ENCODE results near the gene EQTN. TPM values are rescaled to one million over a fixed set of nuclear protein-coding genes. Genes with fewer than 3 reads are reported as not detected.
A peak's percentile ranks its signal among the peaks of the same experiment; 100 is the strongest.
"Not testable (repeated sequence)": the region's sequence is repeated elsewhere in the genome, so short reads cannot be mapped to it uniquely, and the experiment has no call there.

EQTN gene
- polyA plus RNA-seq, 3 donors: 0.31 to 0.77 TPM; not detected in 1

DNA sequence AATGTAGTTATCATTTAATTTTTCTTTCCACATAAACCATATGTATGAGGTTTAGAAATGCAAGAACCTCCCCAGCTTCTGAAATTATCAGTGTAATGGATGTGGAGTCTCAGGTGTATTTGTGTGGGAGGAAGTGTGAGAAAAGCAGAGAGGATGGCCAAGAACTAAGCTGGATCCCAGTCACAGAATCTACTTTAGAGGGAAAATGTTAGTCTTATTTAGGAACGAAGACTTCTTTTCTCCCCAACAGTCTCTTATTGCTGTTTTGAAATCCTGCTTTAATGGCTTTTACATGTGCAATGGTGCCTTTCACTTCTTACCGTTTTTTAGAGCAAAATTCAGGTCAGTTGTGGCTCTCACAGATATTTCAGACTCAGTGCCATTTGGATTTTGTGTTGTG, 3.0 kb downstream of the EQTN start:
- no peak for DNase-seq

DNA sequence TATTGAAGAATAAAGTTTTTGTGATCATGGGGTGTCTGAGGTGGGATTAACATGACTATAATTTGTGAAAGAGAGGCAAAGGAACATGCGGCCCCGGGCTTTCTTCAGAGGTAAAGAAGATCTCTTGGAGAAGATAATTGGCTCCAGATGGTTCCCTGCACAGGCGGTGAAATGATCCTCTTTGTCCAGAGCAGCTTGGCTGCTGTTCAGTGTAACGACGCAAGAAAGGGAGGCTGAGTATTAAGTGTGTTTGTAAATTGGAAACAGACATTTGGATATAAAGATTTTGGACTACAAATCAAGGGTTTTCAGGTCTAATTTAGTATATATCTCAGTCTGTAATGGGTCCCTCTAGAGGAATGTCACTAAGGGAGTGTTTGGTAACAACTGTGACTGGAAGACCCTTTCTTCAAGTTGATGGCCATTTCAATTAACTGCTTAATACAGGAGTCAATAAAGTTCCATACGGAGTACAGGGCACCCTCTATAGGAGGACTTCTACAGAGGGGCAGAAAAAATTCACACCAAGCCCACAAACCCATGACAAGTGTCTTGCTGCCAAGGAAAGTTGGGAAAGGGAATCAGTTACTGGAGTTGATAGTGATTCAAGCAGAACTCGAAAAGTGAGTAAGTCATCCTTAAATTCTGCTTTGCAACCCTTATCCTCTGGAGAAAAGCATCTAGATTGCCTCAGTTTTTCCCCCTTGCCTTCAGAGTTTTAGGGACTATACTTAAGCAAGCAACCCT, 4.1 kb downstream of the EQTN start:
- no peak for DNase-seq

DNA sequence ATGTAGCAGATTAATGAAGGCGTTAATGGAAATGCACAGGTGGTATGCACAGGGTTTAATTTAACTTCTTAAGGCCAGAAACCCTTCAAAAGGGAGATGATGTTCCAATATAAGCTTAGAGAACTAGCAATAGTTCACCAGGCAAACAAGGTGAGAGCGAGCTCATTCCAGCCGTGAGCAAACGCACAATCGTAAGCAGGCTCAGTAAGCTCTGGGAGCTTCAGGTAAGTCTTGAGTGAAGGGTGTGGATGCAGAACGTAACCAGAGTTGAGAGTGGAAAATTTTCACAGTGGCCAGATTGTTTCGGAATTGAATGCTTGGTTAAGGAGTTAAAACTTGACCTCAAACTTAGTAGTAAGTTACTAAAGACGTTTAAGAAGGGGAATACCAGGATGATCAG, 5.7 kb downstream of the EQTN start:
- DNase-seq: no peak

DNA sequence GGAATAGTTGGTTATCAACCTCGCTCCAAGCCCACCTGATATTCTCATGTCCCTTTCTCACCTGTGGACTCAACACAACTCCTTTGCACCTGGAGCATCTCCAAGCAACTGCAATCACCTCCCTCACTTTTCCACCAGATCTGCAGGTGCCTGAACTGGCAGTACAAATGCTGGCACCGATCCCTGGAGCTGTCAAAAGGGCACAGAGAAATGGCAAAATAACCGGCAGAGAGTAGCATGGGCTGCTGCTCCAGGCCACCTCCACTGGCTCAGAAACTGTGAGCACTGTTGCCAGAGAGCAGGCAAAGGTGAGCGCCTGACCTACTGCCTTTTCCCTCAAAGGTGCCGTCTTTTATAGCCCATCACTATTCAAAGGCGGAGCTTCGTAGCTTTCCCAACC, 14.7 kb downstream of the EQTN start:
- no peak for DNase-seq

DNA sequence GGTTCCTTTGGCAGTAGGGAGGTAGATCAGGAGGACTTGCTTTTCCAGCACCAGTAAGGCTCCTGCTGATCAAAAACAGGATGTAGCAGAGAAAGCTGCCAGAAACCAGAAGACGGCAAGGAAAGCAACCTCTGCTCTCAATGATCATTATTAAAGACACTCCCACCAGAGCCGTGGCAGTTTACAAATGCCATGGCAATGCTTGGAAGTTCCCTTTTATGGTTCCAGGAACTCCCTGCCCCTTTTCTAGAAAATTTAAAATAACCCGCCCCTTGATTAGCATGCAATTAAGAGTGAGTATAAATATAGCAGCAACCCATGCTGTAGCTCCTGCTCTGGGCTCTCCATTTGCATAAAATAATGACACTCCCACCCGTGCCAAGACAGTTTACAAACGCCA, 16.1 kb downstream of the EQTN start:
- no peak for DNase-seq

DNA sequence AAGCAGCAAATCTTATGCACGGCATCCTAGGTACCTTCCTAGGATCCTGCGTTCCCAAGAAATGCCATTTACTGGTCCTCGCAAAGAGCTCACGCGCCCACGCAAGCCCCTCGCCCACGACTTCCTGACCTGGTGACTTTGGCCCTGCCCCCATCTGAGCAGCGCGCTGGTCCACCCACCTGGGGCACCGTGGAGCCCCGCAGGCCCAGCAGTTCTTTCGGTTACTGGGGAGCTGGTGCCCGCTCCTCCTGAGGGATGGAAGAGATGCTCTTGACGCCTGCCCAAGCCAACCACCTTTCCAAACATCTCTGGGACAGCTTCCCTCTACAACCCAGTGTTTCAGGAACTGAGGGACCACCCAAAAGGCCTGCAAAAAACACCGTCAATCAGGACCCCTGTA, 16.7 kb downstream of the EQTN start:
- no peak for DNase-seq

DNA sequence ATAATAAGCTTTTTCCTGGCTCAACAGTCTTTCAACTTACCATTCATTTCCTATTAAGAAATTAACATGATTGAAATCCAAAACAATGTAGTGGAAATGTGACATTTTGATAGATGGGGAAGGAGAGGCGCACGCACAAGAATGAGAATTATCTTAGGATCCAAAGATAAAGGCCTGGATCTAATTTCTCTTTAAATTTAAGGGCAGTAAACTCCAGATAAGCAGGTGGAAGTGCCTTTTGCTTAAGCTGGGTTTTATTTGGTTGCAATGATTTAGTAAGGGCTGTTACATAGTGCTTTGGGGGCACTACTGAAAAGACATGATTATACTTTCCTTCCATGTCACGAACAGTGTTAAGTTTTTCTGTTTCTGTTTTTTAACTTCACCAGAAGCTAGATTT, 17.3 kb downstream of the EQTN start:
- DNase-seq: no peak

DNA sequence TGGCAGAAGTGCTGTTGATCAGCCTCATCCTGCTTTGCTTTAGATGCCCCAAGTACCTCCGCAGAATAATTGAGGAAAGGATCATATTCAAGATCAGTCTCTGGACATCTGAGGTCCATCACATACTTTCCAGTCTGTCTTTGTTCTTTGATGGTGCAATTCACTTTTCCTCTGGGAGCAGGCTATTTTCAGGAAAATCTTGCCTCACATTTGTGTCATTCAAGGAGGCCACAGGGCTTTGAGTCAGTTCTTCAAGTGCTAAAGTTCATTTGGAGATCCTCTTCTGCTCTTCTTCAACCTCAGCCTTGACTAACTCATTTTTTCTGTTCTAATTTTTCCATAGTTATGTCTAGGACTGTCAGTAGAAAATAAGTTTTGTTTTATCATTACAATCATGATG, 18.6 kb downstream of the EQTN start:
- no peak for DNase-seq

DNA sequence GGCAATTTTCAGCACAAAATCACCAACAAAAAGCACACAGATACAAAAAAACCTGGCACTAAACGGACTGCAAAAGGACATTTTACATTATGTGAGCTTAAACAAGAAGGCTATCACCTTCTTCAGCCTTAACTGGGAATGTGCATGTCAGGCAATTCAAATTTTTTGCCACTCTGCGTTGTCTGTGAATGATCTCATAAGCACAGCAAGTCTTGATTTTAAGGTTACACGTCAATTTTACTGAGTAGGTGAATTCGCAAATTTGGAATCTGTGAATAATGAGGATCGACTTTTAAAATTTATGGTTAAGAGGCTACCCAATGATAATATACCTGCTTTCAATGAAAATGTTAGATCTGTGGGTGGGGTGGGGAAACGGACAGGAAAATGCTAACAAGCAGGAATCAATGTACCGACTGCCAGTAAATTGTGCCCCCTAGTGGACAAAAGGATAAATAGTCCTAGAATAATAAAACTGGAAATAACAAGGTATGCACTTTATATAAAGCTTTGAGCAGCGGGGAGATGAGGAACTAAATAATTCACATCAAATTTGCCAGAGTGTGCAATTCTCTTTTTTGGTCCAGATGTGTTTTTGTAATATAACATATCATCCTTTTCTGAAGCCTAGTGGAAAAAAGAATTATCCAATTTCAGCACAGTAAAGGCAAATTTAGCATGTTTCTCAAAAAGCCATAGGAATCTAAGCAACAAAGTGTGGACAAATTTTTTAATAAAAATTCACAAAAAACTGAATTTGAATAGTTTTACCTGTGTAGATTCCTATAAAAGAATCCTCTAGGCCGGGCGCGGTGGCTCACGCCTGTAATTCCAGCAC, 20.5 kb downstream of the EQTN start:
- DNase-seq: peak; percentile 65

DNA sequence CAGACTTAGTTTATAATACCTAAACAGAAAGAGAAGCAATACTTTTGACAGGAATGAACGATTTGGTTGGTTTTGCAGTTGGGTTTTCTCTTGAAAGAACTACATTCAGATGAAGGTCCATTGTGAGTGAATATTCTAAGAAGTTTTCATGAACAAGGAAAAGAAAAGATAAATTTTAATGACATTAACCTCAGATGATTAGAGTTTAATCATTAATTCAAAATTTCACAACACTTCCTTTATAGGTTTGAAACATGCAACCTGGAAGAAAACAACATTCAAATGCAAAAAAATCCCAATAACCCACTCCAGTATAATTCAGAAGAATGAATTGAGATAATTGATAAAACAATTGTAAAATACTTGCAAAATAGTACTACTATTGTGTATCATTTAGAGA, 23.8 kb downstream of the EQTN start:
- DNase-seq: no peak

DNA sequence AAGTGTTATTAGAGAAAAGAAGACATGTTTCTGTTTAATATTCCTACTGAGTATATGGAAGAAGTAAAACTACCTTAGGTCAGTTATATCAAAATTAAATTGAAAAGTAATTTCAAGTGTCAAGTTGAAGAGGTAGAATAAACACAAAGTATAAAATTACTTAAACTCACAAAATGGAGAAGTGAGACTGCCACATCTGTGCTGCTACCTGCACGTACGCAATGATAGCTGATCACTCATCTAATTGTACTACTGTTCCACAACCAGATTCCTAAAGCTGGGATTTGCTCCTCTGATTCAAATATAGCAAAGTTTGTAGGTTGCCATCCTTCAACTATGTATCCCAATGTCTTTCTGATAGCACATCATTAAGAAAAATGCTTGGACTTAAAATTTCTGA, 24.8 kb downstream of the EQTN start:
- DNase-seq: no peak

DNA sequence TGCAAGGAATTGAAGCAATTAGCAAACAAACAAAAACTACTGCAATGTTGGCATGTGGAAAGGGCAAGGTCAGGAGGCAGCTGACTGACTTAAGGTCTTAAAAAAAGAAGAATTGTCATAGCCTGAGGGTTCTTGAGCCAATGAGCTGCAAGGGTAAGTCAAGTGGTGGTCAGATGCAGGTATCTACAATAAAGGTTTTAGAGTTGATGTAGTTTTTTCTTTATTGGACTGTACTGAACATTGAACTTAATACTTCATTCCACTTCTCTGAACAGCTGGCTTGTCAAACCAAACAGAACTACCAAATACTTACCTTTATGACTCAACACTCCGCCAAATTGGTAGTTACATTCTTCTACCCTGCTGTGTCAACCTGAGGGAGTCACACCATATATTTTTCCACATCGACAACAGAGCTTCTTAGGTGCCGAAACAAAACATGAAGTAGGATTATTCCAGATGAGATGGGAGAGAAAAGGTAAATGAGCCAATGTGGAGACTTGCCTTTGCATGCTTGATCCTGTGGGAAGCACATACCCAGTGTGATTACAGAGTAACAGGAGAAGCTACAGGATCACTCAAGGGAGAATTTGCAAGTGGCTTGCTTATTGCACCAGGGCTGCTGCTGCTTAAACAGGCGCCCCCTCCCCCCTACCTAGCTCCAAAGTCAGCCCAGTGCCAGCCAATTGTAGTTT, 35.3 kb downstream of the EQTN start:
- no peak for DNase-seq

DNA sequence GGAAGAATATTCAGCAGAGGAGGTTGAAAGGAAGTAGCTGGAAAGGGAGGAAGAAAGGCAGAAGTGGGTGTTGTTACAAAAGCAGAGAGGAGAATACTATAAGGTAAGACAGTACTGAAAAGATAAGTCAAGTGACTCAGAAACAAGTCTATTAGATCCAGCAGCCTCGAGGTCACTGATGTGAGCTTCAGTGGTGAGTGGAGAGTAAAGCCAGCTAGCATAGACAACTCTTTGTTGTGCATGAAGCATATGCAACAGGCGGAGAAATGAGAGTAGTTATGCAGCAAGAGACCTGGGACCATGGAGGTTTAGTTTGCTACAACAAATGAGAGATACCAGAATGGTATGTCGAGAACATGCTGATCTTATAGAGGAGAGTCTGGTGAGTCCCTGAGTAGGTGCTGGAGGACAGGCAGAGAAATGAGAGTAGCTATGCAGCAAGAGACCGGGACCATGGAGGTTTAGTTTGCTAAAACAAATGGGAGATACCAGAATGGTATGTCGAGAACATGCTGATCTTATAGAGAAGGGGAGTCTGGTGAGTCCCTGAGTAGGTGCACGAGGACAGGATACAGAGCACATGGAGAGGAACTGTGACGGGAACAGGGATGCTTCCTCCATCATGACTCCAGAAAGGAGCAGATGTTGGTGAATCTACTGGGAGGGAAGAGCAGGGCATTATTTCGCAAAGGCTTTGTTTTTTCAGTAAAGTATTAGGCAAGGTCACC, 36.0 kb downstream of the EQTN start:
- DNase-seq: no peak

DNA sequence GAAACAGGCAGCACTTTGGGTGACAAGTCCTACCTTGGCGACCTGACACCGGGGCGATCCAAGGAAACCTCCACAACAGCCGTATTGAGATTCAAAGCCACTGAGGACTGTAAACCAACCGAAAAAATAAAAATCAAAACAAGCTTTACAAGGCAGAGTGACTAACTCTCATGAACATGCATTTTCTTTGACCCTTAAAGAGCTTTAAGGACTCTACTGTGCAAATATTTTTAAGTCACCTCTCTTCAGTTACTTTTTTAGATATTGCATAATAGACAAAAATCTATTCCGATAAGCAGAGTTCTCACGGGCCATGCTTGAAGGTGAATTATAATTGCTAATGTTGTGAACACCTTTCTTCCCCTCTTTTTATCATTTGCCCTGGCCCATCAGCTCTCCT, 38.3 kb downstream of the EQTN start:
- no peak for DNase-seq

DNA sequence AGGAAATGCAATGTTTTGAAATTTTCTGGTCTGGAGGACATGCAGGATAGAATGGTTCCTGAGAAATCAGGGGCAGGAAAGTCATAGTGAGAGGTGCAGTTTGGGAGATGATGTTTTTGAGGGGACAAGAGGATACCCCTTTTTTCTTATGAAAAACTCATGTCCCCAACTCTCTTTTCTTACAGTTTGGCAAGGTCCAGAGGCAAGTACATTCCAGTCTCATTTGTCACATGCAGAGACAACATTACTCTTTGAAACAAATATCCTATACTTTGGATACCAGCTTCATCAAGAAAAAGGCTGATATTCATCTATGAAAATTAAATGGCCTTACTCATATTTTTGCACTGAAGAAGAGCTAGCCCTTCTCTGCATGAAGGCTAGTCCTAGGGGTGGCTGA, 48.2 kb downstream of the EQTN start:
- no peak for DNase-seq

DNA sequence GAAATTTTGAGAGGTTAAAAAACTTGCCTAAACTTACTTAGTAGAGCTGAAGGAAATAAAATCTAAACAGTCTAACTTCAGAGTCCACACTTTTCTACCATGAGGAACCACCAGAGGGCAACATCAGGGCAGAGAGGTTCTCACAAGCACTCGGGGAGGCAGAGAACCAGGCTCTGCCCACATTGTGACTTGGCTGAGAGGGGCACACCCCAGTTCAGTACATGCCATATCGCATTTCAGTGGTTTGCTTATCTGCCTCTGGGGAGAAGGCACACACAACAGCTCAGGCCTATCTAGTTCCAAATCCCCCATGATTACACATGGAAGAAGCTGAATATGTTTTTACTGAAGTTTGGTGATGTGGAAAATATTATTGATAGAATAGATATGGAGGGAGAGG, 49.2 kb downstream of the EQTN start:
- DNase-seq: peak; percentile 26

DNA sequence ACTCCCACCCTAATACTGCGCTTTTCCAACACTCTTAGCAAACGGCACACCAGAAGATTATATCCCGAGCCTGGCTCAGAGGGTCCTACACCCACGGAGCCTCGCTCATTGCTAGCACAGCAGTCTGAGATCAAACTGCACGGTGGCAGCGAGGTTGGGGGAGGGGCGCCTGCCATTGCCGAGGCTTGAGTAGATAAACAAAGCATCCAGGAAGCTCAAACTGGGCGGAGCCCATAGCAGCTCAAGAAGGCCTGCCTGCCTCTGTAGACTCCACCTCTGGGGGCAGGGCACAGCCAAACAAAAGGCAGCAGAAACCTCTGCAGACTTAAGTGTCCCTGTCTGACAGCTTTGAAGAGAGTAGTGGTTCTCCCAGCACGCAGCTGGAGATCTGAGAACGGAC, 57.3 kb downstream of the EQTN start:
- DNase-seq: not testable (repeated sequence)

Other genes starting within 250 kb of the EQTN start
- gene TEK, start 187.9 kb downstream of the EQTN start, polyA plus RNA-seq (ENCODE audit: insufficient read length in 3 of 3): 10 to 100 TPM; 33.0 to 38.8 (median 36.7) TPM
- not detected for gene IFNK, start 227.1 kb upstream of the EQTN start, polyA plus RNA-seq (ENCODE audit: insufficient read length in 3 of 3)
- gene MOB3B, start 232.7 kb upstream of the EQTN start, polyA plus RNA-seq (ENCODE audit: insufficient read length in 3 of 3): 10 to 100 TPM; 22.2 to 25.4 (median 23.7) TPM